Fibroblast of pulmonary artery (primary cell): ENCODE results near the gene AKT2.
A peak's percentile ranks its signal among the peaks of the same experiment; 100 is the strongest.

ENCODE experiments used
- DNase-seq: peaks from one replicate; pipeline ENCODE4 v3.0.0-alpha.2; 2010; ENCODE audit warnings: low read depth
- H3K4me3 ChIP-seq: replicated peaks from 2 replicates; pipeline ENCODE4 v1.5.1; 2011; ENCODE audit warnings: low read depth, mild to moderate bottlenecking, control low read depth, low read length, moderate library complexity
- CTCF ChIP-seq: IDR thresholded peaks from 2 replicates; pipeline ENCODE4 v1.5.1; 2011; ENCODE audit warnings: mild to moderate bottlenecking, control low read depth, low read length, inconsistent platforms; ENCODE audit errors: missing control alignments

AKT2 gene

DNA sequence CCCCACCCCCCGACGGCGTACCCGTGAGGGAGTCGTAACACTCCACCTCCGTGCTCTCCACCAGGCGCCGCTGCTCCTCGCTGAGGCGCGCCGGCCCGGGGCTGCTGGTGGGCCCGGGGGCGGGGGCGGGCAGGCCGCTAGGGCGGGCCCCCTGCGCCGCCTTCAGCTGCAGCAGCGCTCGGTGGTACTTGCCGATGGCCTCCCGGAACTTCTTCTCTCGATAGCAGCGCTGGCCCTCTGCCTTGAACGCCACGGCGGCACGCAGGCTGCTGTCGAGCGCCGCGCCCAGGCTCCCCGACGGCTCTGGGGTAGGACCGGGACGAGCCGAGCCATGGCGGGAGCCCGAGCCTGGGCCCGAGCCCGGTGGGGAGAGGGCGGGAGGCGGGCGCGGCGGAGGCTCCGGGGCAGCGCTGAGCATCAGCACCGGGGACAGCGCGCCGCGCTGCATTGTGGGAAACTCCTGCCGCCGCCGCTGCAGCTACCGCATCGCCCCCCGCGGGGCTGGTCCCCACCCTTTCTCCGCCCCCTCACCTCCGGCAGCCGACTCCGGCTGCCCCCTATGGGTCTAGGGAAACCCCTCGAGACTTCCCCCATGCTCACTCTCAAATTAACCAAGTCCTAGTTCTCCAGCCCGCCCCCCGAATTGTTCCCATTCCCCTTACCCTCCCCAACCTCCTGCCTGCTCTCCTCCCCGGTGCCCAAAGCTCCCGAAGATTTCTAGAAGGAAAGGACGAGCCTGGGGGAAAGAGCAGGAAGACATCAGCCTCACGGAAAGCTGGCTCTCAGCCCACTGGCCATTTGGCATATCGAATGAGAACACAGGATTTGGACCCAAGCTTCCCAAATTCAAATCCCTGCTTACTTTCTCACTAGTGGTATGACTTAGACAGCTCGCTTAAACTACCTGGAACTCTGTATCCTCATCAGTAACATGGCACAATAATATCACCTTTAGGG lies 66.9 kb downstream of the AKT2 start, which contains the start of gene TTC9B:
Gene TTC9B (minus strand): TSS at position 451 of the 957 bp plus-strand sequence. CDS start 3 bp downstream, at position 448.
- no peak within 1 kb of the TSS for H3K4me3 ChIP-seq
- no peak for TF ChIP-seq CTCF
- DNase-seq, result no peak

GRCh38 chr19:40217027-40217810 lies 67.9 kb downstream of the AKT2 start:
- DNase-seq, result no peak
- TF ChIP-seq CTCF, result peak; percentile 30
- no peak overlapping the region for H3K4me3 ChIP-seq

GRCh38 chr19:40216777-40217026 lies 68.4 kb downstream of the AKT2 start:
- no peak for DNase-seq
- no peak for TF ChIP-seq CTCF
- no peak overlapping the region for H3K4me3 ChIP-seq

- no peak for DNase-seq
- no peak overlapping the region for H3K4me3 ChIP-seq
- no peak for TF ChIP-seq CTCF
Observed at GRCh38 chr19:40216013-40216776, 69.0 kb downstream of the AKT2 start.

DNA sequence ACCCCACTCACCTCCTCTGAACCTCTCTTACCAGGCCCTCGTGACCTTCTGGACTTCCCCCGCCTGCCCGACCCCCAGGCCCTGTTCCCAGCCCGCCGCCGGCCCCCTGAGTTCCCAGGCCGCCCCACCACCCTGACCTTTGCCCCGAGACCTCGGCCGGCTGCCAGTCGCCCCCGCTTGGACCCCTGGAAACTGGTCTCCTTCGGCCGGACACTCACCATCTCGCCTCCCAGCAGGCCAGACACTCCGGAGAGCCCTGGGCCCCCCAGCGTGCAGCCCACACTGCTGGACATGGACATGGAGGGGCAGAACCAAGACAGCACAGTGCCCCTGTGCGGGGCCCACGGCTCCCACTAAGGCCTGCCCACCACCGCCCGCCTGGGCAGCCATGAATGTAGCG lies 70.2 kb downstream of the AKT2 start:
- H3K4me3 ChIP-seq, result no peak overlapping the region
- DNase-seq, result no peak
- no peak for TF ChIP-seq CTCF

DNA sequence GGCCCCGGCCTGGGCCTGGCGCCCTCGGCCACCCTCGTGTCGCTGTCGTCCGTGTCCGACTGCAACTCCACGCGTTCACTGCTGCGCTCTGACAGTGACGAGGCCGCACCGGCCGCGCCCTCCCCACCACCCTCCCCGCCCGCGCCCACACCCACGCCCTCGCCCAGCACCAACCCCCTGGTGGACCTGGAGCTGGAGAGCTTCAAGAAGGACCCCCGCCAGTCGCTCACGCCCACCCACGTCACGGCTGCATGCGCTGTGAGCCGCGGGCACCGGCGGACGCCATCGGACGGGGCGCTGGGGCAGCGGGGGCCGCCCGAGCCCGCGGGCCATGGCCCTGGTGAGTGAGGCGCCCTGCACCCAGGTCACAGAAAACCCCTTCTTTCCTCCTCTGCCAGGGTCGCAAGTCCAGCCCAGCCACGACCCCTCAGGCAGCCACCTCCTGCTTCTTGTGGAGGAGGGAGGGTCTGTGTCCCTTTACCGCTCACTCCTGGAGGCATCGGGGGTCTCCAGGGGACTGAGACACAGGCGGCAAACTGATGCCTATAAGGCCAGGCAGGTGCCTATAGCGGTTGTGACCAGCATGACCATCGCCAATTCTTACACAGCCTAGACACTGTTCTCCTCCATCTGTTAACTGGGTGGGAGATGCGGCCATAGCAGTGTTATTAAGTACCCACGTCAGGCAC lies 71.1 kb downstream of the AKT2 start:
- no peak overlapping the region for H3K4me3 ChIP-seq
- no peak for DNase-seq
- TF ChIP-seq CTCF, result no peak
